CD14-positive monocyte (primary cell): ENCODE results near the gene PMPCA. TPM values are rescaled to one million over a fixed set of nuclear protein-coding genes. Genes with fewer than 3 reads are reported as not detected.

Experiments
- DNase-seq, 3 donors: peaks; one replicate each; pipeline ENCODE4 v3.0.0-alpha.2; 2011 to 2022
- H2AFZ ChIP-seq: 2 replicates; pipeline ENCODE4 v1.6.0; 2012; ENCODE audit warnings: mild to moderate bottlenecking, low read depth, low read length, inconsistent platforms; ENCODE audit not compliant: insufficient read depth, poor library complexity, severe bottlenecking
- H3K27ac ChIP-seq, 2 donors: 1 replicate in 1 of 2; 2 replicates in 1 of 2; pipeline ENCODE4 v1.5.1; 2012 to 2013; ENCODE audit warnings: low read length in 2 of 2, control low read depth in 1 of 2, inconsistent platforms in 1 of 2, low read depth in 1 of 2, mild to moderate bottlenecking in 1 of 2
- H3K27me3 ChIP-seq, 2 donors: one replicate each; pipeline versions ENCODE4 v1.6.0 to v1.6.1; 2011 to 2013; ENCODE audit warnings: low read length in 2 of 2; ENCODE audit not compliant: control insufficient read depth in 2 of 2, insufficient read depth in 2 of 2
- H3K36me3 ChIP-seq, 2 donors: replicated peaks in 1 of 2; 1 replicate in 1 of 2; 2 replicates in 1 of 2; pipeline versions ENCODE4 v1.5.1 to v1.6.1; 2012 to 2013; ENCODE audit warnings: low read length in 2 of 2, control low read depth in 1 of 2, inconsistent platforms in 1 of 2, mild to moderate bottlenecking in 1 of 2; ENCODE audit not compliant: insufficient read depth in 2 of 2, control insufficient read depth in 1 of 2
- H3K4me1 ChIP-seq, 2 donors: 1 replicate in 1 of 2; 2 replicates in 1 of 2; pipeline versions ENCODE4 v1.5.1 to v1.6.1; 2012 to 2013; ENCODE audit warnings: low read length in 2 of 2, control low read depth in 1 of 2, inconsistent platforms in 1 of 2, mild to moderate bottlenecking in 1 of 2, moderate library complexity in 1 of 2; ENCODE audit not compliant: insufficient read depth in 2 of 2, control insufficient read depth in 1 of 2
- H3K4me2 ChIP-seq: replicated peaks from 2 replicates; pipeline ENCODE3; 2012; ENCODE audit warnings: low read length, moderate library complexity, mild to moderate bottlenecking; ENCODE audit not compliant: poor library complexity, severe bottlenecking; ENCODE audit errors: extremely low read depth
- H3K4me3 ChIP-seq, 3 experiments: fragments of 200-600 bp in 1 of 3; sonication (generic) in 1 of 3; replicated peaks in 1 of 3; 1 replicate in 2 of 3; 2 replicates in 1 of 3; pipeline ENCODE4 v1.5.1; 2011 to 2013; ENCODE audit warnings: low read length in 3 of 3, mild to moderate bottlenecking in 3 of 3, control low read depth in 2 of 3, low read depth in 2 of 3, inconsistent platforms in 1 of 3, moderate library complexity in 1 of 3
- H3K79me2 ChIP-seq: 2 replicates; pipeline ENCODE4 v1.6.0; 2012; ENCODE audit warnings: mild to moderate bottlenecking, control low read depth, inconsistent platforms, low read length, moderate library complexity; ENCODE audit not compliant: insufficient read depth
- H3K9ac ChIP-seq: 2 replicates; pipeline ENCODE4 v1.6.0; 2017; ENCODE audit warnings: low read length, mild to moderate bottlenecking; ENCODE audit not compliant: insufficient read depth, poor library complexity, severe bottlenecking
- H3K9me3 ChIP-seq, 2 donors: replicated peaks in 1 of 2; 1 replicate in 1 of 2; 2 replicates in 1 of 2; pipeline versions ENCODE4 v1.5.1 to v1.6.1; 2012 to 2013; ENCODE audit warnings: low read length in 2 of 2, control low read depth in 1 of 2; ENCODE audit not compliant: control insufficient read depth in 1 of 2, insufficient read depth in 1 of 2
- H4K20me1 ChIP-seq: 2 replicates; pipeline ENCODE4 v1.6.0; 2012; ENCODE audit warnings: mild to moderate bottlenecking, low read length, control low read depth, moderate library complexity; ENCODE audit not compliant: insufficient read depth
- H3K27ac Mint-ChIP-seq, 7 donors: one replicate each; pipeline ENCODE4 v1.8.0; 2020; ENCODE audit warnings: mild to moderate bottlenecking in 7 of 7, mixed read lengths in 7 of 7, moderate library complexity in 6 of 7, inconsistent platforms in 2 of 7
- H3K27me3 Mint-ChIP-seq, 3 donors: one replicate each; pipeline ENCODE4 v1.8.0; 2021 to 2022; ENCODE audit warnings: low read depth in 3 of 3, mild to moderate bottlenecking in 3 of 3, mixed read lengths in 3 of 3, moderate library complexity in 3 of 3, inconsistent platforms in 1 of 3
- H3K36me3 Mint-ChIP-seq, 2 donors: one replicate each; pipeline ENCODE4 v1.8.0; 2020; ENCODE audit warnings: mixed read lengths in 2 of 2, inconsistent platforms in 1 of 2, mild to moderate bottlenecking in 1 of 2
- H3K4me1 Mint-ChIP-seq: one replicate; pipeline ENCODE4 v1.8.0; 2020; ENCODE audit warnings: mild to moderate bottlenecking, mixed read lengths
- H3K4me3 Mint-ChIP-seq, 2 donors: one replicate each; pipeline ENCODE4 v1.8.0; 2020; ENCODE audit warnings: mild to moderate bottlenecking in 2 of 2, mixed read lengths in 2 of 2, moderate library complexity in 1 of 2
- H3K9me3 Mint-ChIP-seq, 7 donors: one replicate each; pipeline ENCODE4 v1.8.0; 2020 to 2022; ENCODE audit warnings: mixed read lengths in 7 of 7, mild to moderate bottlenecking in 6 of 7, moderate library complexity in 6 of 7, inconsistent platforms in 2 of 7
- CTCF ChIP-seq: fragments of 200-600 bp; IDR thresholded peaks from one replicate; pipeline ENCODE4 v1.8.0; 2022; ENCODE audit warnings: antibody characterized with exemption, mild to moderate bottlenecking
- WGBS: methylation state at CpG from one replicate; pipeline ENCODE4 v1.1.5; 2013; ENCODE audit warnings: missing lambda C conversion rate; ENCODE audit not compliant: insufficient coverage; 5-methylcytosine and 5-hydroxymethylcytosine counted together
- intact Hi-C, 2 donors: fragments of 100-400 bp; cut with micrococcal nuclease; formaldehyde crosslinking; loops; one replicate each; pipeline versions ENCODE4 v1.15.0 to v1.15.1; 2023
- polyA plus RNA-seq, 3 donors: library from polyadenylated mRNA; depleted of rRNA in 1 of 3; unstranded in 2 of 3; stranded (reverse) in 1 of 3; fragments of 300-500 nt in 2 of 3; fragments of >200 nt in 1 of 3; fragmentation: Illumina TruSeq in 2 of 3; gene quantifications; 1 replicate in 2 of 3; 2 replicates in 1 of 3; pipeline ENCODE4 v1.2.3, GENCODE V29; 2012 to 2021

The PMPCA gene
- polyA plus RNA-seq, 3 donors = 23.1 to 58.8 (median 24.9) TPM

- intact Hi-C loops = no loop called here
Measured at GRCh38 chr9:136434580-136435169, 24.2 kb downstream of the PMPCA start.

DNA sequence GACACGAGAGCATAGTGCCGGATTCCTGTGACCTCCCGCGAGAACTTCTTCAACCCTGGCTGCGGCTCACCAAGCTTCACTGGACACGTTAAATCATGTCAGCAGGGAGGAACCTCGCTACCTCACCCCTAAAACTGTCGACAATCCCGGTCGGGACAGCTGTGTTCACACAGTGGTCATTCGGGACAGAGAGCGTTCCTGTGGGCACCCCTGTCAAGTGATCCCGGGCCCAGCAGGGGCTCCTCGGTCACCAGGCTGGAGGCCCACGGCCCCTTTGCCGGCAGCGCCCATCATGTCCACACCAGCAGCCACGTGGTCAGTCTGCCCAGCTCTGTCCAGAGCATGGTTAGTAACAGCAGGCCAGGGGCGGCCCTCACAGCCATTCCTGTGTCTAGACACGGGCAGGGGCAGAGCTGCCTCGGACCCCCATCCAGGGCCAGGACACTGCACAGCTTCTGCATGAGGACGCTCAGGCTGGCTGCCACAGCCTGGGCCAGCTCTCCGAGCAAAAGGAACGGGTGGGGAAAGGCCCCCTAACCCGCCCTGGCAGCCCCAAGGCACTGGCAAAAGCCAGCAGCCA, 25.7 kb downstream of the PMPCA start:
- Histone ChIP-seq H2AFZ (no peak overlapping the region), H3K4me2 (no peak overlapping the region), H3K4me3 (no peak overlapping the region), H3K9ac (no peak overlapping the region), H3K9me3 (no peaks in the 10 kb centered on the region), H3K79me2 (peaks cover 18% of the 10 kb centered on the region), H3K36me3 (peaks cover 7 to 16% of the 10 kb centered on the region in 2 donors), H3K27me3 (peaks cover 0 to 4% of the 10 kb centered on the region in 2 donors), H3K27ac (no peak overlapping the region), H4K20me1 (peaks cover 25% of the 10 kb centered on the region), H3K4me1 (peaks cover 23 to 27% of the 10 kb centered on the region in 2 donors)
- H3K27me3 Mint-ChIP-seq = peaks cover 5 to 11% (median 6%) of the 10 kb centered on the region in 3 donors
- H3K4me1 Mint-ChIP-seq = peaks cover 25% of the 10 kb centered on the region
- H3K4me3 Mint-ChIP-seq = no peak overlapping the region
- WGBS = 93% methylated on average over 25 of the region's 25 CpGs
- H3K9me3 Mint-ChIP-seq = no peaks in the 10 kb centered on the region
- H3K27ac Mint-ChIP-seq = no peak overlapping the region
- peaks cover 6 to 38% of the 10 kb centered on the region in 2 donors for H3K36me3 Mint-ChIP-seq
- DNase-seq = no peak
- intact Hi-C loops = no loop called here
- TF ChIP-seq CTCF = no peak

More at GRCh38 chr9:136434580-136435169, 24.2 kb downstream of the PMPCA start:
- Histone ChIP-seq H3K4me3 (no peak overlapping the region), H3K4me1 (peaks cover 19 to 23% of the 10 kb centered on the region in 2 donors), H3K36me3 (peaks cover 14 to 20% of the 10 kb centered on the region in 2 donors), H3K27me3 (peaks cover 0 to 4% of the 10 kb centered on the region in 2 donors), H3K9me3 (no peaks in the 10 kb centered on the region), H3K27ac (no peak overlapping the region), H2AFZ (no peak overlapping the region), H4K20me1 (peaks cover 19% of the 10 kb centered on the region), H3K4me2 (no peak overlapping the region), H3K79me2 (peaks cover 18% of the 10 kb centered on the region), H3K9ac (no peak overlapping the region)
- H3K27ac Mint-ChIP-seq = peak overlapping the region in 1 of 7 donors; percentile 50
- peaks cover 0 to 2% (median 0%) of the 10 kb centered on the region in 7 donors for H3K9me3 Mint-ChIP-seq
- H3K4me3 Mint-ChIP-seq = no peak overlapping the region
- TF ChIP-seq CTCF = no peak
- H3K27me3 Mint-ChIP-seq = peaks cover 5 to 11% (median 6%) of the 10 kb centered on the region in 3 donors
- H3K36me3 Mint-ChIP-seq = peaks cover 11 to 42% of the 10 kb centered on the region in 2 donors
- DNase-seq = no peak
- WGBS = 95% methylated on average over 11 of the region's 17 CpGs
- peaks cover 23% of the 10 kb centered on the region for H3K4me1 Mint-ChIP-seq
